ENCODE measurements around the gene FLNB.

FLNB gene

DNA sequence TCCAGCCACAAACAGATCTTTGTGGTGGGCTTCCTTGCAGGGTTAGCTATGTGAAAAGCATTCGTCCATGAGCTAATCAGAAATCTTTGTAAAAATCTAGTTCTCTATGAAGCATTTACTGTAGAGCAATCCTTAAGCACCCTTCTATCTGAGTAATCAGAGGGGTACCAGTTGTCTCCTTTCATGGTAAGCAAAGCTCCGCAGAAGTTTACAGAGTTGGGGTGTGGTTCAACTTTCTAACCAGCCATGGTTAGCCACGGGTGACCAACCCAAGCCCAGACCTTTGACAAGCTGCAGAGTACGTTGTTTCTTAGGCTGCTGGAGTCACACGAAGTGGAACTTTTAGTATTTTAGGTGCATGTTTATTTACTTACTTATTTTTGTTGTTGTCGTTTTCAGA is 77.4 kb downstream of the FLNB start:
- DNase-seq: no peak

DNA sequence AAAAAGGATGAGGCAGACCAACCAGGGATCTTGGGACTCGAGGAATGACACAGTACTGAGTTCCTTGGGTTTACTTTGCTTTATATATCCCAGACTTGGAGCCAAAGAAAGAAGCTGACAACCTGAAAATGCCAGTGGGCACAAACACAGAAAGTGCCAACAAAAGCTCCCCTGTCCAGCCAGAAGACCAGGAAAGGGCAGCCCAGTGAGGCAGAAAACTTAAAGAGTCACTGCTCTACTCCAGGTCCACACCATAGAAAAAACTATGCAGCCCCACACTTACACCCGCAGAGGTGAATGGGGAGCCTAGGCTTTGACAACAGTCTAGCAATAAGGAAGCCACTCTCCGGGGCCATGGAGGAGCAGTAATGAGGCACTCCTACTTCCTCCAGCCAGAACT is 80.3 kb downstream of the FLNB start:
- no peak for DNase-seq

DNA sequence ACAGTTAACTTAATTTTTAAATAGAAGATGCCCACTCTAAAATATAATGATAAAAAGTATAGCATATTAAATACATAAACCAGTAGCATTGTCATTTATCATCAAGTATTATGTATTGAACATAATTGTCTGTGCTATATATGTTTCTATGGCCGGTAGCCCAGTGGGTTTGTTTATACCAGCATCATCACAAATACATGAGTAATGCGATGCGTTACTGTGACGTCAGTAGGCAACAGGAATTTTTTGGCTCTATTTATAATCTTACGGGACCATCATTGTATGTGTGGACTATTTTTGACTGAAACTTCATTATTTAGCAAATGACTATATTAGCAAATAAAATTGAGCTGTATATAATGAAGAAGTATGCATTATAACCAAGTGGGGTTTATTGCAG is 82.1 kb downstream of the FLNB start:
- no peak for DNase-seq

- DNase-seq: no peak
Observed at GRCh38 chr3:58092521-58092920, 84.3 kb downstream of the FLNB start.

- no peak for DNase-seq
Observed at GRCh38 chr3:58093574-58094195, 85.5 kb downstream of the FLNB start.

DNA sequence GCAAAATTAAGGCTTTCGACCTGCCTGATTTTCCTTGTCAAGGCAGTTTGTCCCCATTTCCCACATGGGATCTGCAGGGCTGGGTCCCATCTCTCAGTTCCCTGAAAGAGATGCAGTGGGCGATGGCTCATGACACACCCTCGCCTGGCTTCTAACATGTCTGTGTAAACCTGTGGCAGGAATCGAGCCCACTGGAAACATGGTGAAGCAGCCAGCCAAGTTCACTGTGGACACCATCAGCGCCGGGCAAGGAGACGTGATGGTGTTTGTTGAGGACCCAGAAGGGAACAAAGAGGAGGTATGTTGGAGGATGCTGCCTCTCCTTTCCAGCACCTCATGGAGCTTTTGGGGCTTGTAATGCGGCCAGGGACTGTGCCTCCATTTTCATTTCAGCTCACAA is 86.4 kb downstream of the FLNB start:
- no peak for DNase-seq

GRCh38 chr3:58095603-58096138 is 87.4 kb downstream of the FLNB start:
- DNase-seq: no peak

GRCh38 chr3:58098531-58098930 is 90.3 kb downstream of the FLNB start:
- no peak for DNase-seq

GRCh38 chr3:58099865-58100264 is 91.6 kb downstream of the FLNB start:
- DNase-seq: no peak

DNA sequence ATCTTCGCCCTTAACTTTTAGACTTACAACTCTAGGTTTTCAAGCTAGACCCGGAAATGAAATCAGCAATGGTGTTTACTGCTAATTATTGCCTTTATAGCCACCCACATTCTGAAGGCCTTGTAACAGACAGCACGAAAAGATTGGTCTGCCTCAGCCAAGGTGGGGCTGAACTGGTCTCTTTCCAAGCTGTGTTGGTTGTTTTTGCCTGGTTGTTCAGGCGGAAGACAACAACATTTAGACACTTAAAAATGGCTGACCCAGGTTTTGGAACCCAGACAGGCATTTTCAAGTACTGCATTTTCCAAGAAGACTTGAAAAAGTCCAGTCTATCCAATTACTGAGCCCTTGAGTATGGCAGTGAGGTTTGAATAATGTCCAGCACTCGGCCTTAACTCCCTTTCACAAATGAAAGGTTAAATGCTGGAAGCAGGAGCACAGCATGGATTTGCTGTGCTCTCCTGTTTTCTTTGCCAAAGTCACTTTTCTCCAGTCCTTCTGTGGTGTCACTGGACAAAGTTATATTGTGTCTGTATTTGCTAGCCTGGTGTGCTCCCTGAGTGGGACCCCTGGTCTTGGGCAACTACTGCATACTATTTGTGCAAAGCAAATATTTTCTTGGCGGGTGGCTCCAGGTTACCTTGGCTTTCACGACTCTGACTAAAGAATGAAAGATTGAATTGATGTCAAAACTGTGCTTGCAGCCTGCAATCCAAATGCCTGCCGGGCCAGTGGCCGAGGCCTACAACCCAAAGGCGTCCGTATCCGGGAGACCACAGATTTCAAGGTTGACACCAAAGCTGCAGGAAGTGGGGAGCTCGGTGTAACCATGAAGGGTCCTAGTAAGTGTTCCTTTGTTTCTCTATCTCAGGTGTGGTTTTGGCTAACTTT is 93.5 kb downstream of the FLNB start:
- no peak for DNase-seq

- DNase-seq: no peak
Observed at GRCh38 chr3:58102390-58102750, 94.1 kb downstream of the FLNB start.

DNA sequence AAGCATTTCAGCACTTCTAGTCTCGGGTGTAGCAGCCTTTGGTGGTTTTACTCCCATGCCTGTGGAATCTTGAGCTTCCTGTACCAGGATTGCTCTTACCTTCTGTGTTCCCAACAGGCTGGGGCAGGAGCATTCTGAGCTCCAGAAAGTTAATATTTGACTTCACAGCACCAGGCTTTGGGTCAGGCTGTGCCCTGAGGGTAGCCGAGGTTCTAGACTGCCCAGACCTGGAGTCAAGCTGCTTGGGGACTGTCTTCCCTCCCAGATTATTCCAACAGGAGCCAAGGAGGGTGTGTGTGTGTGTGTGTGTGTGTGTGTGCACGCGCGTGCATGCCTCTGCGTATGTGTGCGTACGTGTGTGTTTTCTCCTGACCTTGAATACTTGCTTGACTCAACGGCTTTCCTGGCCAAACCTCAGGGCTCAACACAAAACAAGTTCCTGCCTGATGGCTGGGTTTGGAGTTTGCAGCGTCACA is 94.8 kb downstream of the FLNB start:
- DNase-seq: no peak

- no peak for DNase-seq
Observed at GRCh38 chr3:58104151-58104550, 95.9 kb downstream of the FLNB start.

DNA sequence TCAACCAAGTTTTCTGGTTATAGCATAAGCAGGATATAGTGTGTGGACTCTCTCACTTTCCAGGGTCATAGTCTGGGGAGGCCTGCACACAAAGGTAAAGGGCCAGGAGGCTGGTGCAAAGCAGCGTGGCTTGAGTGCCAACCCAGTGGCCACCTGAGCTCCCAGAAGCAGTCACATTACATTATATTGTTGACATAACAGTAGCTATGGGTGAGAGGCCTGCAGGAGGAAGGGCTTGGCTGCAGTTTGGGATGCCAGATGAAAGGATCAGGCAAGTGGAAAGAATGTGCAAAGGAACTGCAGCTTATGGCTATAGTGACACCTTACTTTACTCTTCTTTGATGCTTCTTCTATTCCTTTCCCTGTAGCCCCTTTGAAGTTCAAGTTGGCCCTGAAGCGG is 96.5 kb downstream of the FLNB start:
- DNase-seq: no peak

DNA sequence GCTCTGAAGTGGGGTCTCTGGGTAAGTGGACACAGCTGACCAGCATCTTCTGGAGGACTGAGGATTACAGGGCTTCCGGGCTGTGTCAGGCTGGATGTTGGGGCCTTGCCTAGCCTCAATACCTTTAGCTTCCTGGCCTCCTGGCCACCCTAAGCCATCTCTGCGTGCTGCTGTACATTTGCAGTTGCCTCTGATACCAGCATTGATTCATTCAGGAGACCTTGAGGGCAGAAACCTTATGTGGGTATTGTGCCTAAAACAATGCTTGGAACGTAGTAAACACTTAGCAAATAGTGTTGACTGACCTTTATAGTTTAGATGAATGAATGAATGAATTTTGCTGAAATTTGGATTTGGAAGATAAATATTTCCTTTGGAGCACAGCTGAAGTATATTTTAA is 97.0 kb downstream of the FLNB start:
- no peak for DNase-seq

DNA sequence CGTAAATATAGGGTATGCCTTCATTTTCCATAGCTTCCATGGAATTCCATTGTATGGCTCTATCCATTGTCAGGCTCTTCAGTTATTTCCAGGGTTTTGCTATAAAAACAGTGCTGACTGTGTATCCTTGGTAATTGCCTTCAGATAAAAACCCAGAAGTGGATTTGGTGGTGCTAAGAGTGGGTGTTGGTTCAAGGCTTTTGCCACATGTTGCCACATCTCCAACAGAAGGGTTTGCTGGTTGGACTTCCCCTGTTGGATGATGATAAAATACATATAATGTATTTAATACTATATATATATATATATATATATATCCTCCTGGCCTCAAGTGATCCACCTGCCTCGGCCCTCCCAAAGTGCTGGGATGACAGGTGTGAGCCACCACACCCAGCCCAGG is 97.8 kb downstream of the FLNB start:
- DNase-seq: no peak

DNA sequence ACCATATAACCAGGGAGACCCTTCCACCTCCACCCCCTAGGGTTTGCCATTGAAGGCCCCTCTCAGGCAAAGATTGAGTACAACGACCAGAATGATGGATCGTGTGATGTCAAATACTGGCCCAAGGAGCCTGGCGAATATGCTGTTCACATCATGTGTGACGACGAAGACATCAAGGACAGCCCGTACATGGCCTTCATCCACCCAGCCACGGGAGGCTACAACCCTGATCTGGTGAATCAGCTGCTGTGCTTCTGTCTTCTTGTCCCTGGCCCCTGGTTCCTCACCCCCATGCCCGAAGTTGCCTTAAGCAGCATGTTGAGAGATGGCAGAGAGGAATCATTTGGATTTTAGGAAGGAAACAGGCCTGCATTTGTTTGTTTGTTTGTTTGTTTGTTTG is 98.4 kb downstream of the FLNB start:
- no peak for DNase-seq

GRCh38 chr3:58107597-58107996 is 99.4 kb downstream of the FLNB start:
- DNase-seq: no peak

DNA sequence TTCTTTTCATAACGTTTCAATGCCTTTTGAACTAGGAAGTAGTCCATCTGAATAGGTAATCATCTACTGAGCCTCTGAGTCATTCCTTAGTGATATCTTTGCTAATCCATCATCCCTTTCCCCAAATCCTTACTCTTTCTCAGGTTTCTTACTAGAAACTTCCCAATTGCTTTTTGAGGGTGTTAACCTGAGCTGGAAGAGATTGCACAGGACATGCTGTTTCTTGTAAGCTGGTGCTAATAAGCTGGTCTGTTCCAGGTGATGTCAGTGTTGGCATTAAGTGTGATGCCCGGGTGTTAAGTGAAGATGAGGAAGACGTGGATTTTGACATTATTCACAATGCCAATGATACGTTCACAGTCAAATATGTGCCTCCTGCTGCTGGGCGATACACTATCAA is 101.5 kb downstream of the FLNB start:
- no peak for DNase-seq

DNA sequence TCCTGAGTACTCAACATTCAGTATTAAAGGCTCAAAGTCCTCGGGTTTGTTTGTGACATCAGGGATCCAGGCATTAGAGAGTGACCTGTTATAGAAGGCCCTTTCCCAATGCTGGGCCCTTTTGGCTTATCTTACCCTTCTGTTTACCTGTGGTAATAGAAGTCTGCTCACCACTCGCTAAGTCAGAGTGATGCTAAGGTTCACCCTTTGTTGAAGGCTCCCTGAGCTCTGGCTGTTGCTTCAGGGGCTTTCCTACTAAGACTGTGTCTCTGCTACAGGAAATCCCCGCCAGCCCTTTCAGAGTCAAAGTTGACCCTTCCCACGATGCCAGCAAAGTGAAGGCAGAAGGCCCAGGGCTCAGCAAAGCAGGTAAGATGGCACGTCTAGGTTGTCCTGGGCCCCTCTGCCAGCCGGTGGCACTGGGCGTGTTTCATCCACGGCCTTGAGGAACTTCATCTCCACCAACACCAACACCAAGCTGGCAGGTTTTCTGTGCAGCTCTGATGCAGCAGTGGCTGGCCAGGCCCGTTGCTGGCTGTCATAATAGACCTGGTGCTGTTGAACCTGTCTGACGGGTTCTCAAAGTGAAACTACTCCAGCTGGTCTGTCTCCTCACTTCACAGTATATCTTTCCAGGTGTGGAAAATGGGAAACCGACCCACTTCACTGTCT is 103.4 kb downstream of the FLNB start:
- DNase-seq: no peak

GRCh38 chr3:58112185-58112535 is 103.9 kb downstream of the FLNB start:
- DNase-seq: no peak

- DNase-seq: no peak
Observed at GRCh38 chr3:58115175-58115574, 107.0 kb downstream of the FLNB start.

GRCh38 chr3:58116161-58116955 is 108.1 kb downstream of the FLNB start:
- DNase-seq: peak; percentile 21 to 25

All from stimulated activated CD4-positive, alpha-beta T cell treated with anti-CD3 and anti-CD28 coated beads, Interleukin-2, amount 100 ng/mL, for 24 hours (primary cell).